Thyroid gland (tissue), 4 donors: Measurements from ENCODE around the gene TXLNA. TPM values are rescaled to one million over a fixed set of nuclear protein-coding genes. Genes with fewer than 3 reads are reported as not detected.

Source experiments
- DNase-seq, 2 donors: peaks; one replicate each; pipeline ENCODE4 v3.0.0-alpha.2; 2019
- H3K27ac ChIP-seq, 3 donors: fragments of 200-600 bp; sonication (generic); 1 replicate in 2 of 3; 2 replicates in 1 of 3; pipeline ENCODE4 v1.5.1; 2016 to 2019; ENCODE audit warnings: mild to moderate bottlenecking in 1 of 3, moderate library complexity in 1 of 3
- H3K27me3 ChIP-seq: fragments of 200-600 bp; sonication (generic); one replicate; pipeline ENCODE4 v1.5.1; 2019
- H3K36me3 ChIP-seq, 2 donors: fragments of 200-600 bp; sonication (generic); one replicate each; pipeline ENCODE4 v1.5.1; 2016 to 2019
- H3K4me1 ChIP-seq, 2 donors: fragments of 200-600 bp; sonication (generic); one replicate each; pipeline ENCODE4 v1.5.1; 2017 to 2019
- H3K4me3 ChIP-seq, 3 donors: fragments of 200-600 bp; sonication (generic); replicated peaks in 1 of 3; 1 replicate in 2 of 3; 2 replicates in 1 of 3; pipeline ENCODE4 v1.5.1; 2016; ENCODE audit warnings: mild to moderate bottlenecking in 1 of 3
- H3K9me3 ChIP-seq: fragments of 200-600 bp; sonication (generic); one replicate; pipeline ENCODE4 v1.5.1; 2017
- POLR2A ChIP-seq, 2 donors: fragments of 450-650 bp; IDR thresholded peaks; one replicate each; pipeline ENCODE4 v1.6.1; 2017; ENCODE audit warnings: antibody characterized with exemption in 2 of 2, mild to moderate bottlenecking in 2 of 2, moderate library complexity in 1 of 2
- WGBS, 2 donors: methylation state at CpG; one replicate each; pipeline ENCODE4 v1.1.5; 2017; 5-methylcytosine and 5-hydroxymethylcytosine counted together
- intact Hi-C: fragments of 100-400 bp; cut with DNase I; formaldehyde crosslinking; loops from one replicate; pipeline ENCODE4 v1.15.1; 2023
- total RNA-seq, 4 donors: library from RNA; depleted of rRNA; stranded (reverse); fragments of >200 nt; gene quantifications; one replicate each; pipeline ENCODE4 v1.2.3, GENCODE V29; 2016
- TF ChIP-seq, protein P1 (sequence below), 6 experiments: fragments of 200-600 bp in 3 of 6; fragments of 450-650 bp in 3 of 6; sonication (generic) in 3 of 6; IDR thresholded peaks; one replicate each; pipeline ENCODE4 v1.5.1; 2016 to 2019; ENCODE audit warnings: antibody characterized with exemption in 6 of 6, mild to moderate bottlenecking in 2 of 6, inconsistent platforms in 1 of 6, moderate library complexity in 1 of 6

TXLNA gene
- total RNA-seq, 4 donors from 2014 or later = 47.7 to 69.4 (median 60.6) TPM

DNA sequence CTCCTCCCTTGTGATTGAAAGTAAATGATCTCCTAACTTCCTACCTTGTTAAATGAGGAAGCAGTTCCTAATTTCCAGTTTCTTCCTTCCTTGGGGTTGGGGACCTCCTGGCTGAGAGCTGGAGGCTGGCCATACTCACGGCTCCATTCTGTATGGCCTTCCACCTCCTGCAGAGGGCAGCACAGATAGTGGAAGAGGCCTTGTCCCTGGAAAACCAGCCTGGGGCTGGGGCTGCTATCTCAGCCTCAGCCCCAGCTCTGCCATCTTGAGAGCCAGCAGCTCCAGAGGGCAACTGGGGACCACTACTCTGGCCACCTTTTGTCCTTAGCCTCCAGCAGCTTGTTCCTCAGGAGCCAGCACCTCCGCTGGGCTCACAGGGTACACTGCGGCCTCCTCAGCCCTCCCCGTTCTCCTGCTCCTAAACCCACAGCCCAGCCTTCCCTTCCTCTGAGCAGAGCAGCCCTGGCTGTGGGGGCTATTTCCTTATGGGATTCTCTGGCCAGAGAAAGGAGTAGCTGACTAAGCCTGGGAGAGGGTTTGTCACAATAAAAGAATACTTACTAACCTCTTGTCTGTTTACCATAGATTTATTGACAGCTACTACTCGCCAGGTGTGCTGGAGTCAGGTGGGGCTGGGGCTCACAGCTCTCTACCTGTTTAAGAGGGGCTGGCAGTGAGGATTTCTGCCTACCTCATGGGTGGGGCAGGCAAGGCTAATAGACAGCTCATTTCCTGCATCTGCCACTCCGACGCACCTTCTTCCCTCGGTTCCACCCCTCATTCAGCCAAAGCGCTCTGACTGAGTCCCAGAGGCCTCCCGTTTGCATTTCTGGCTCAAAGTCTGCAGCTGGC lies 36.4 kb downstream of the TXLNA start:
- peaks cover 11 to 23% of the 10 kb centered on the region in 2 donors for H3K36me3 ChIP-seq
- intact Hi-C loops = no loop called here
- 83 to 92% methylated on average over 9 to 10 of the region's 10 CpGs for WGBS, 2 donors

DNA sequence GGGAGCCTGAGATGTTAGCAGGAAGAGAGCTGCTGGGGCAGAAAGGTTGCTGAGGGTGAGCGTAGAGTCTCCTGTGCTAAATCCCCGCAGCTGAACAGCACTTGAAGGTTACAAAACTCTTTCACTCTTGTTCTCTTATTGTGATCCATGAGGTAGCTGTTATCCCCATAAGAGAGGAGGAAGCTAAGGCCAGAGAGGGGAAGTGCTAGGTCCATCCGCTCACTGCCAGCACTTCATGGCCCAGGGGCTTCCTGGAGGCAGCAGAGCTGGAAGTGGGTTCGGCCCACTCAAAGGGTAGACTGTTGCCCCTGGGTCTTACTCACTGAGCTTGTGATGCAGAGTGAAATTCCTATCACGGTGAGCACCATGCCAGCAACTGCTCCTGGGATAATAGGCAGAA lies 37.1 kb downstream of the TXLNA start:
- H3K27ac ChIP-seq = no peak overlapping the region
- 88 to 92% methylated on average over 5 of the region's 5 CpGs for WGBS, 2 donors

More for the DNA sequence above, 36.4 kb downstream of the TXLNA start:
- Histone ChIP-seq H3K4me1 (peaks cover 8 to 19% of the 10 kb centered on the region in 2 donors), H3K27me3 (no peaks in the 10 kb centered on the region), H3K9me3 (no peaks in the 10 kb centered on the region), H3K27ac (peak overlapping the region in 2 of 3 donors; percentile 27 to 32), H3K4me3 (no peak overlapping the region)
- TF ChIP-seq, protein P1, sequence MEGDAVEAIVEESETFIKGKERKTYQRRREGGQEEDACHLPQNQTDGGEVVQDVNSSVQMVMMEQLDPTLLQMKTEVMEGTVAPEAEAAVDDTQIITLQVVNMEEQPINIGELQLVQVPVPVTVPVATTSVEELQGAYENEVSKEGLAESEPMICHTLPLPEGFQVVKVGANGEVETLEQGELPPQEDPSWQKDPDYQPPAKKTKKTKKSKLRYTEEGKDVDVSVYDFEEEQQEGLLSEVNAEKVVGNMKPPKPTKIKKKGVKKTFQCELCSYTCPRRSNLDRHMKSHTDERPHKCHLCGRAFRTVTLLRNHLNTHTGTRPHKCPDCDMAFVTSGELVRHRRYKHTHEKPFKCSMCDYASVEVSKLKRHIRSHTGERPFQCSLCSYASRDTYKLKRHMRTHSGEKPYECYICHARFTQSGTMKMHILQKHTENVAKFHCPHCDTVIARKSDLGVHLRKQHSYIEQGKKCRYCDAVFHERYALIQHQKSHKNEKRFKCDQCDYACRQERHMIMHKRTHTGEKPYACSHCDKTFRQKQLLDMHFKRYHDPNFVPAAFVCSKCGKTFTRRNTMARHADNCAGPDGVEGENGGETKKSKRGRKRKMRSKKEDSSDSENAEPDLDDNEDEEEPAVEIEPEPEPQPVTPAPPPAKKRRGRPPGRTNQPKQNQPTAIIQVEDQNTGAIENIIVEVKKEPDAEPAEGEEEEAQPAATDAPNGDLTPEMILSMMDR (IDR thresholded peaks at IDR 0.05) = peak; percentile 40 to 75 (median 62)
- no peak for TF ChIP-seq POLR2A (IDR thresholded peaks at IDR 0.05)
- DNase-seq = peak; percentile 66 to 69

GRCh38 chr1:32219022-32219421 lies 39.5 kb downstream of the TXLNA start:
- peaks cover 27 to 40% of the 10 kb centered on the region in 2 donors for H3K4me1 ChIP-seq
- no peak for TF ChIP-seq POLR2A (IDR thresholded peaks at IDR 0.05)
- TF ChIP-seq, protein P1 (IDR thresholded peaks at IDR 0.05) = no peak

More for the DNA sequence above, 37.1 kb downstream of the TXLNA start:
- peaks cover 11 to 23% of the 10 kb centered on the region in 2 donors for H3K36me3 ChIP-seq
- intact Hi-C loops = no loop called here
- H3K9me3 ChIP-seq = no peaks in the 10 kb centered on the region
- H3K27me3 ChIP-seq = no peaks in the 10 kb centered on the region
- no peak for DNase-seq
- no peak overlapping the region for H3K4me3 ChIP-seq
- TF ChIP-seq, protein P1 (IDR thresholded peaks at IDR 0.05) = no peak
- TF ChIP-seq POLR2A (IDR thresholded peaks at IDR 0.05) = no peak
- peaks cover 15 to 26% of the 10 kb centered on the region in 2 donors for H3K4me1 ChIP-seq

GRCh38 chr1:32220746-32221580 lies 41.5 kb downstream of the TXLNA start:
- H3K9me3 ChIP-seq = no peaks in the 10 kb centered on the region
- H3K4me1 ChIP-seq = peaks cover 27 to 39% of the 10 kb centered on the region in 2 donors
- no peaks in the 10 kb centered on the region for H3K27me3 ChIP-seq
- TF ChIP-seq POLR2A (IDR thresholded peaks at IDR 0.05) = peak in 1 of 2 donors; percentile 61
- TF ChIP-seq, protein P1 (IDR thresholded peaks at IDR 0.05) = no peak
- H3K4me3 ChIP-seq = peak overlapping the region in 1 of 3 donors; percentile 99
- intact Hi-C loops = loop anchor here (10.0 kb wide), 1 partner anchor 174 kb away; the partner anchor contains the start of gene BSDC1
- H3K36me3 ChIP-seq = peaks cover 26 to 31% of the 10 kb centered on the region in 2 donors
- H3K27ac ChIP-seq = peak overlapping the region; percentile 57 to 89 (median 84)
- DNase-seq = peak; percentile 90 to 97
- WGBS, 2 donors = 39 to 43% methylated on average over 4 of the region's 4 CpGs

More at GRCh38 chr1:32219022-32219421, 39.5 kb downstream of the TXLNA start:
- DNase-seq = no peak
- Histone ChIP-seq H3K27me3 (no peaks in the 10 kb centered on the region), H3K27ac (peak overlapping the region in 1 of 3 donors; percentile 28), H3K9me3 (no peaks in the 10 kb centered on the region), H3K4me3 (no peak overlapping the region), H3K36me3 (peaks cover 11 to 26% of the 10 kb centered on the region in 2 donors)
- 86 to 88% methylated on average over 7 of the region's 7 CpGs for WGBS, 2 donors
- intact Hi-C loops = no loop called here
